Left ventricle myocardium inferior (tissue), 1 donor: ENCODE results near the gene SETD4. TPM values are rescaled to one million over a fixed set of nuclear protein-coding genes. Genes with fewer than 3 reads are reported as not detected.

ENCODE experiments used
- DNase-seq: peaks from one replicate; pipeline ENCODE4 v3.0.0-alpha.2; 2020
- H3K27ac ChIP-seq: fragments of 200-600 bp; replicated peaks from 2 replicates; pipeline ENCODE4 v1.8.0; 2021
- H3K27me3 ChIP-seq: fragments of 200-600 bp; 2 replicates; pipeline ENCODE4 v1.8.0; 2021; ENCODE audit warnings: low read depth
- H3K36me3 ChIP-seq: fragments of 200-600 bp; 2 replicates; pipeline ENCODE4 v1.8.0; 2021
- H3K4me1 ChIP-seq: fragments of 200-600 bp; 2 replicates; pipeline ENCODE4 v1.8.0; 2021
- H3K4me3 ChIP-seq: fragments of 200-600 bp; 2 replicates; pipeline ENCODE4 v1.8.0; 2021; ENCODE audit warnings: mild to moderate bottlenecking, moderate library complexity
- H3K9me3 ChIP-seq: fragments of 200-600 bp; replicated peaks from 2 replicates; pipeline ENCODE4 v1.8.0; 2021
- CTCF ChIP-seq: fragments of 200-600 bp; IDR thresholded peaks from 2 replicates; pipeline ENCODE4 v1.8.0; 2021; ENCODE audit warnings: antibody characterized with exemption, mild to moderate bottlenecking, borderline replicate concordance
- intact Hi-C: fragments of 100-400 bp; cut with micrococcal nuclease; formaldehyde crosslinking; loops from one replicate; pipeline ENCODE4 v1.11.0; 2022
- total RNA-seq: library from RNA; stranded (reverse); fragmentation: NEBNext Ultra II Directional; extraction: Animal tissue kit (Norgen Biotek cat#: 25700); gene quantifications from one replicate; pipeline ENCODE4 v1.2.1, GENCODE V29; 2021
- donor health status: DM: no; HTN: yes; CAD: no; lungs with severe emphysema.

Gene SETD4
- total RNA-seq, 1 donor from 2014 or later = 10.1 TPM

DNA sequence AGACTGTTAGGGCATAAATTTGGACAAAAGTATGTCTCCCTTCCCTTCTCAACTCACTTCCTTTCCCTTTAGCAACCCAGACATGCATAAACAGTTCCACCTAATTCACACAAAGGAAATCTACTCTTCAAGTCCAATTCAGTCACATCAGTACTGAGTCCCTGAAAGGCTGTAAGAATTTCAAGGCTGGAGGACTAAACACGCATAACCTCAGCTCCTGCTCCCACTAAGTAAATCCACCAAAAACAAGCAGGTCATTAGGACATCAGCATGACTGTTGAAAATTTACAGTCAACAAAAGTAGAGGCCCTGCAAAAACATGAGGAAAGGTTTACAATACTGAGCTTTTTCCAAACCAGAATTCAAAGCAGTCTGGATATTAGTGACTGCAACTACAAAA lies 18.4 kb downstream of the SETD4 start:
- H3K36me3 ChIP-seq = peaks cover 98% of the 10 kb centered on the region

GRCh38 chr21:36040389-36040788 lies 19.9 kb downstream of the SETD4 start:
- Histone ChIP-seq H3K9me3 (no peaks in the 10 kb centered on the region), H3K27ac (no peak overlapping the region), H3K4me3 (no peak overlapping the region), H3K4me1 (no peaks in the 10 kb centered on the region), H3K36me3 (peaks cover 98% of the 10 kb centered on the region), H3K27me3 (no peaks in the 10 kb centered on the region)
- intact Hi-C loops = no loop called here
- DNase-seq = no peak
- no peak for TF ChIP-seq CTCF

More for the DNA sequence above, 18.4 kb downstream of the SETD4 start:
- Histone ChIP-seq H3K27ac (no peak overlapping the region), H3K27me3 (no peaks in the 10 kb centered on the region), H3K4me1 (no peaks in the 10 kb centered on the region), H3K9me3 (no peaks in the 10 kb centered on the region), H3K4me3 (no peak overlapping the region)
- DNase-seq = no peak
- intact Hi-C loops = no loop called here
- no peak for TF ChIP-seq CTCF

DNA sequence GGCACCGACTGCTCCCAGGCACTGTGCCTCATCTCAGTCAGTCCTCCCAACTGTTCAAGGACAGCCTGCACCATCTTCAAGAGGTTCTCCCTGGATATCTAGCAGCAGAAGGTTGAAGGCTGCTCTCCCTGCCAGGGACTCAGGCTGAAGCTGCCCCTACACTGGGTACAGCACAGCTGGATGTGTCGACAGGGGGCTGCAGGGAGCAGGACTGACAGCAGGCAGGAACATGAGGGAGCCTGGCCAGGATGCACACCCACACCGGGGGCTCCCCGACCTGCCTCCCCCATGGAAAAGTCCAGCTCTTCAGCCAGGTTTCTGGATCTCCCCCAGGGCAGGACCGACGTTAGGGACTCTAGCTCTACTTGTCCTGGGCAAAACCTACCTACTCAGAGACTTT lies 20.5 kb downstream of the SETD4 start:
- H3K9me3 ChIP-seq = no peaks in the 10 kb centered on the region
- H3K27ac ChIP-seq = no peak overlapping the region
- H3K4me3 ChIP-seq = no peak overlapping the region
- no peaks in the 10 kb centered on the region for H3K27me3 ChIP-seq
- TF ChIP-seq CTCF = no peak
- H3K4me1 ChIP-seq = no peaks in the 10 kb centered on the region
- DNase-seq = no peak
- intact Hi-C loops = no loop called here
- peaks cover 98% of the 10 kb centered on the region for H3K36me3 ChIP-seq

- peaks cover 98% of the 10 kb centered on the region for H3K36me3 ChIP-seq
- intact Hi-C loops = no loop called here
- no peak for DNase-seq
- H3K4me3 ChIP-seq = no peak overlapping the region
- H3K9me3 ChIP-seq = no peaks in the 10 kb centered on the region
- H3K27ac ChIP-seq = no peak overlapping the region
- TF ChIP-seq CTCF = no peak
- no peaks in the 10 kb centered on the region for H3K4me1 ChIP-seq
- H3K27me3 ChIP-seq = no peaks in the 10 kb centered on the region
Observed at GRCh38 chr21:36038701-36039497, 21.4 kb downstream of the SETD4 start.

DNA sequence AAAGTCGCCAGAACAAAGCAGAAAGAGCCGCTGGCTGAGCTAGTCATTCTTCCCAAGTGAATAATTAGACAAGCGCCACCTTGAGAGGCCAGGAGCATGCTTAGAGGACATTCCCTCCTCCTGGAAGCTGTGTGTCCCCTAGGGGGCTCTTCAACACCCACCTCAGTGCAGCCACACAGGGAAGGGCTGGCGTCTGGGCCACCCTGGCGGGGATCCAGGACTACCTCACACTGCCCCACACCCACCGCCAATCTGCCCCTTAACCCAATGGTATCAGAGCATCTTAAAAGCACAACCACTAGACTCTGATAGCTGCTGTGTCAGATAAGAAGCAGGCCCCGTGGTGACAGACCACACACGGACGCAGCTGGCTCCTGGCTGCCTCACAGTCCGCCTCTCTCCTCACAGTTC lies 24.9 kb downstream of the SETD4 start:
- intact Hi-C loops = no loop called here

More for the DNA sequence above, 24.9 kb downstream of the SETD4 start:
- Histone ChIP-seq H3K27me3 (no peaks in the 10 kb centered on the region), H3K4me3 (no peak overlapping the region), H3K27ac (no peak overlapping the region), H3K36me3 (peaks cover 68% of the 10 kb centered on the region), H3K4me1 (no peaks in the 10 kb centered on the region), H3K9me3 (no peaks in the 10 kb centered on the region)
- DNase-seq = no peak
- no peak for TF ChIP-seq CTCF
